HEK293 (cell line): ENCODE measurements around the gene LACRT.

ENCODE experiments used
- YY1 ChIP-seq: fragments of 450-650 bp; formaldehyde crosslinking; IDR thresholded peaks from 2 replicates; pipeline ENCODE4 v1.5.1; 2018; ENCODE audit warnings: missing biosample characterization, missing genetic modification characterization
- ZBTB21 ChIP-seq: fragments of 450-650 bp; formaldehyde crosslinking; IDR thresholded peaks from 2 replicates; pipeline ENCODE4 v1.5.1; 2017; ENCODE audit warnings: missing biosample characterization, missing genetic modification characterization
- ZNF350 ChIP-seq: fragments of 450-650 bp; formaldehyde crosslinking; IDR thresholded peaks from 2 replicates; pipeline ENCODE4 v1.5.0; 2017; ENCODE audit warnings: missing biosample characterization, mild to moderate bottlenecking, missing genetic modification characterization
- ZNF510 ChIP-seq: fragments of 450-650 bp; formaldehyde crosslinking; IDR thresholded peaks from 2 replicates; pipeline ENCODE4 v1.5.1; 2018; ENCODE audit warnings: mild to moderate bottlenecking, missing genetic modification characterization, missing biosample characterization; ENCODE audit not compliant: insufficient replicate concordance
- ZNF701 ChIP-seq: fragments of 450-650 bp; formaldehyde crosslinking; IDR thresholded peaks from 2 replicates; pipeline ENCODE4 v1.5.1; 2016; ENCODE audit warnings: missing biosample characterization, missing genetic modification characterization
- TF ChIP-seq, protein P1 (sequence below): fragments of 450-650 bp; formaldehyde crosslinking; IDR thresholded peaks from 2 replicates; pipeline ENCODE4 v1.5.1; 2016; ENCODE audit warnings: missing biosample characterization, missing genetic modification characterization
- TF ChIP-seq, protein P2 (sequence below): fragments of 450-650 bp; formaldehyde crosslinking; IDR thresholded peaks from 2 replicates; pipeline ENCODE4 v1.5.1; 2016; ENCODE audit warnings: missing biosample characterization, missing genetic modification characterization

DNA sequence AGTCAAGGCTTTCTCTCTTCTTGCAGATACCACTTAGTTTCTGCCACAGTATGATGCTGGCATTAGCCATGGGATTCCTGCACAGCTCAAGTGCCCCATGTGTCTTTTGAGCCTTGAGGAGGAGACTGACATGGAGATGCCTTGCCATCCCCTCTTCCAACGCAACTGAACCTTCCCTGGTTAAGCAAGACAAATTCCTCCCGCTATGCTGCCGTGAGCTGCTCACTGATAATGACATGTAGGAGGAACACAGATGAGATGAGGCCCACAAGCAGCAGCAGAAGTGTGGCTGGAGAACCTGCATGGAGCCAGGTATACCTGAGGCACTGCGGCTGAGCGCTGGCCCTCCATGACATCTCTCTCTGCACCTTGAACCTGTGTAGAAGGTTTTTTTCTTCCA is 30.8 kb downstream of the LACRT start:
- TF ChIP-seq ZNF350 (tag by site-specific recombination) (no peak), YY1 (tag by site-specific recombination) (no peak), ZBTB21 (no peak), ZNF510 (tag by site-specific recombination) (no peak), ZNF701 (tag by site-specific recombination) (no peak)
- TF ChIP-seq, protein P1, sequence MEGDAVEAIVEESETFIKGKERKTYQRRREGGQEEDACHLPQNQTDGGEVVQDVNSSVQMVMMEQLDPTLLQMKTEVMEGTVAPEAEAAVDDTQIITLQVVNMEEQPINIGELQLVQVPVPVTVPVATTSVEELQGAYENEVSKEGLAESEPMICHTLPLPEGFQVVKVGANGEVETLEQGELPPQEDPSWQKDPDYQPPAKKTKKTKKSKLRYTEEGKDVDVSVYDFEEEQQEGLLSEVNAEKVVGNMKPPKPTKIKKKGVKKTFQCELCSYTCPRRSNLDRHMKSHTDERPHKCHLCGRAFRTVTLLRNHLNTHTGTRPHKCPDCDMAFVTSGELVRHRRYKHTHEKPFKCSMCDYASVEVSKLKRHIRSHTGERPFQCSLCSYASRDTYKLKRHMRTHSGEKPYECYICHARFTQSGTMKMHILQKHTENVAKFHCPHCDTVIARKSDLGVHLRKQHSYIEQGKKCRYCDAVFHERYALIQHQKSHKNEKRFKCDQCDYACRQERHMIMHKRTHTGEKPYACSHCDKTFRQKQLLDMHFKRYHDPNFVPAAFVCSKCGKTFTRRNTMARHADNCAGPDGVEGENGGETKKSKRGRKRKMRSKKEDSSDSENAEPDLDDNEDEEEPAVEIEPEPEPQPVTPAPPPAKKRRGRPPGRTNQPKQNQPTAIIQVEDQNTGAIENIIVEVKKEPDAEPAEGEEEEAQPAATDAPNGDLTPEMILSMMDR (tag by site-specific recombination) = no peak
- TF ChIP-seq, protein P2, sequence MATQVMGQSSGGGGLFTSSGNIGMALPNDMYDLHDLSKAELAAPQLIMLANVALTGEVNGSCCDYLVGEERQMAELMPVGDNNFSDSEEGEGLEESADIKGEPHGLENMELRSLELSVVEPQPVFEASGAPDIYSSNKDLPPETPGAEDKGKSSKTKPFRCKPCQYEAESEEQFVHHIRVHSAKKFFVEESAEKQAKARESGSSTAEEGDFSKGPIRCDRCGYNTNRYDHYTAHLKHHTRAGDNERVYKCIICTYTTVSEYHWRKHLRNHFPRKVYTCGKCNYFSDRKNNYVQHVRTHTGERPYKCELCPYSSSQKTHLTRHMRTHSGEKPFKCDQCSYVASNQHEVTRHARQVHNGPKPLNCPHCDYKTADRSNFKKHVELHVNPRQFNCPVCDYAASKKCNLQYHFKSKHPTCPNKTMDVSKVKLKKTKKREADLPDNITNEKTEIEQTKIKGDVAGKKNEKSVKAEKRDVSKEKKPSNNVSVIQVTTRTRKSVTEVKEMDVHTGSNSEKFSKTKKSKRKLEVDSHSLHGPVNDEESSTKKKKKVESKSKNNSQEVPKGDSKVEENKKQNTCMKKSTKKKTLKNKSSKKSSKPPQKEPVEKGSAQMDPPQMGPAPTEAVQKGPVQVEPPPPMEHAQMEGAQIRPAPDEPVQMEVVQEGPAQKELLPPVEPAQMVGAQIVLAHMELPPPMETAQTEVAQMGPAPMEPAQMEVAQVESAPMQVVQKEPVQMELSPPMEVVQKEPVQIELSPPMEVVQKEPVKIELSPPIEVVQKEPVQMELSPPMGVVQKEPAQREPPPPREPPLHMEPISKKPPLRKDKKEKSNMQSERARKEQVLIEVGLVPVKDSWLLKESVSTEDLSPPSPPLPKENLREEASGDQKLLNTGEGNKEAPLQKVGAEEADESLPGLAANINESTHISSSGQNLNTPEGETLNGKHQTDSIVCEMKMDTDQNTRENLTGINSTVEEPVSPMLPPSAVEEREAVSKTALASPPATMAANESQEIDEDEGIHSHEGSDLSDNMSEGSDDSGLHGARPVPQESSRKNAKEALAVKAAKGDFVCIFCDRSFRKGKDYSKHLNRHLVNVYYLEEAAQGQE (tag by site-specific recombination) = no peak
